Measurements from ENCODE around the gene CMIP.

DNA sequence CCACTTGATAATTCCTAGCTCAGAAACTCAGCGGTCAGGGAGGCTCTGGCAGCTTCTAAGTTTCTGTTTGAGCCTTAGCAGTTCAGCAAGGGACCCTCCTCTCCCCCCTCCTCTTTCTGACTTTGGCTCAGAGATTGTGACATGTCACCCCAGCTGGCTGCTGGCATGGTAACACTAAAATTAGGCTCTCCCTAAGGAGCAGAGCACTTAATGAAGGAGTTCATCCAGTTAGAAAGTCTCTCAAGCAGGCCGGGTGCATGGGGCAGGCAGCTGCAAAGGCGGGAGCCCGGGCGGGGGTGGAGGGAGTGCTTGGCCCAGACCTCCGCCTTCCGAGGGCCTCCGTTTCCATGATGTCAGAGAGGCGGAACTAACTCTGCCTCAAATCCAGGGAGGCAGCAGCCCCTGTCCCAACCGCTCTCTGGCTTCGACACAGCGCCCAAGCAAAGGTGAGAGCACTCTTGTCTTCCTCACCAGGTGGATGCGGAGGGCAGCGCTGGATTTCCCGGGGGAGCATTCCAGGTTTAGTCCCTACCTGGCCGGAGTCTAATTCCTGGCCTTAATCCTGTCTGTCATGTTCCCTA is 206.5 kb downstream of the CMIP start:
- TF ChIP-seq, protein P1, sequence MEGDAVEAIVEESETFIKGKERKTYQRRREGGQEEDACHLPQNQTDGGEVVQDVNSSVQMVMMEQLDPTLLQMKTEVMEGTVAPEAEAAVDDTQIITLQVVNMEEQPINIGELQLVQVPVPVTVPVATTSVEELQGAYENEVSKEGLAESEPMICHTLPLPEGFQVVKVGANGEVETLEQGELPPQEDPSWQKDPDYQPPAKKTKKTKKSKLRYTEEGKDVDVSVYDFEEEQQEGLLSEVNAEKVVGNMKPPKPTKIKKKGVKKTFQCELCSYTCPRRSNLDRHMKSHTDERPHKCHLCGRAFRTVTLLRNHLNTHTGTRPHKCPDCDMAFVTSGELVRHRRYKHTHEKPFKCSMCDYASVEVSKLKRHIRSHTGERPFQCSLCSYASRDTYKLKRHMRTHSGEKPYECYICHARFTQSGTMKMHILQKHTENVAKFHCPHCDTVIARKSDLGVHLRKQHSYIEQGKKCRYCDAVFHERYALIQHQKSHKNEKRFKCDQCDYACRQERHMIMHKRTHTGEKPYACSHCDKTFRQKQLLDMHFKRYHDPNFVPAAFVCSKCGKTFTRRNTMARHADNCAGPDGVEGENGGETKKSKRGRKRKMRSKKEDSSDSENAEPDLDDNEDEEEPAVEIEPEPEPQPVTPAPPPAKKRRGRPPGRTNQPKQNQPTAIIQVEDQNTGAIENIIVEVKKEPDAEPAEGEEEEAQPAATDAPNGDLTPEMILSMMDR (IDR thresholded peaks at IDR 0.05): no peak
- TF ChIP-seq POLR2A (IDR thresholded peaks at IDR 0.05) (no peak), EP300 (IDR thresholded peaks at IDR 0.05) (no peak)
